Measurements from ENCODE around the gene IMPDH2. TPM values are rescaled to one million over a fixed set of nuclear protein-coding genes. Genes with fewer than 3 reads are reported as not detected.

The IMPDH2 gene
- total and polyA plus RNA-seq, 2 donors from 2014 or later, result 99.9 to 132 TPM

DNA sequence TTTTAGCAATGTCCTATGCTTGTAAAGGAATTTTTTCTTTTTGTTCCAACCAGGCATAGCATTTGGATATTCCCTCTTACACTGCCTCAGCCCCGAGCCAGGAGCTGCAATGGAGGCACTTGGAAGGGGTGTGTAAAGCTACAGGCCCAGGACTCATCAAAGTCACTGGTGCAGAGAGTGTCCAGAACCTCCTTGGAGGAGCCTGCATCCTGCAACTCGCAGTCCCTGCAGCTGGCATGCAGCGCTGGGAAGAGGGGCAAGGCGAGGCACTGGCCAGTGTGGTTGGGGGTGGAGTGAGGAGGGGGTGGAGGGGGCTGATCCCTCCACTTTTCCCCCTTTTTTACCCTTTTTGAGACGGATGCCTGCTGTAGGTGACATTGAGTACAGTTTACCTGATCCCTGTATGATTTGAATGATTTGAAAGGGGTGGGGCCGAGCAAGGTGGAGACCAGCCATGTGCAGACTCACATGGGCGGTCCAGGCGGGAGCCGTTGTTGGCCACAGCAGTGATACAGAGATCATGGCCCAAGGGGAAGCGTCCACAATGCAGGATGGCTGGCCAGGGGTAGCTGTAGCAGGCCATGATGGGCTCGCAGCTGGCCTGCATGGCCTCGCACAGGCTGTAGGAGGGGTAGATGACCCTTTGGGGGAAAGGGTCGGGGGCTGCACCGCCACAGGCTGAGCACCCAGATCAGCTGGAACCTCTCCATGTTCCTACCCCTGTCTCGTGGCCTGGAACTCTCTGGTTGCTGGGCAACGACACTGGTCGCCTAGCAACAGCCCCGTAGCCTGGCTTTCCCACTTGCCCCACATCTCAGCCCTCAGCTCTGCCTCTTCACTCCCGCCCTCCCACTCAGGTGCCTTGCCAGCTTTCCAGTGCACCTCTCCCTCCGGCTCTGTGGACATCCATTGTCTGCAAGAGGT is 31.2 kb downstream of the IMPDH2 start:
- H3K9me3 ChIP-seq (ENCODE audit: control insufficient read depth in 2 of 3, insufficient read depth in 1 of 3, low read length in 3 of 3), result no peaks in the 10 kb centered on the region
- no peak for FAIRE-seq
- TF ChIP-seq, protein P1, sequence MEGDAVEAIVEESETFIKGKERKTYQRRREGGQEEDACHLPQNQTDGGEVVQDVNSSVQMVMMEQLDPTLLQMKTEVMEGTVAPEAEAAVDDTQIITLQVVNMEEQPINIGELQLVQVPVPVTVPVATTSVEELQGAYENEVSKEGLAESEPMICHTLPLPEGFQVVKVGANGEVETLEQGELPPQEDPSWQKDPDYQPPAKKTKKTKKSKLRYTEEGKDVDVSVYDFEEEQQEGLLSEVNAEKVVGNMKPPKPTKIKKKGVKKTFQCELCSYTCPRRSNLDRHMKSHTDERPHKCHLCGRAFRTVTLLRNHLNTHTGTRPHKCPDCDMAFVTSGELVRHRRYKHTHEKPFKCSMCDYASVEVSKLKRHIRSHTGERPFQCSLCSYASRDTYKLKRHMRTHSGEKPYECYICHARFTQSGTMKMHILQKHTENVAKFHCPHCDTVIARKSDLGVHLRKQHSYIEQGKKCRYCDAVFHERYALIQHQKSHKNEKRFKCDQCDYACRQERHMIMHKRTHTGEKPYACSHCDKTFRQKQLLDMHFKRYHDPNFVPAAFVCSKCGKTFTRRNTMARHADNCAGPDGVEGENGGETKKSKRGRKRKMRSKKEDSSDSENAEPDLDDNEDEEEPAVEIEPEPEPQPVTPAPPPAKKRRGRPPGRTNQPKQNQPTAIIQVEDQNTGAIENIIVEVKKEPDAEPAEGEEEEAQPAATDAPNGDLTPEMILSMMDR (IDR thresholded peaks at IDR 0.05; ENCODE audit: borderline replicate concordance, extremely low read depth, insufficient read depth), result no peak
- H3K27ac ChIP-seq (ENCODE audit: low read depth in 2 of 2, low read length in 2 of 2), result no peak overlapping the region
- peaks cover 0 to 5% (median 0%) of the 10 kb centered on the region in 3 donors for H3K4me1 ChIP-seq (ENCODE audit: control insufficient read depth in 2 of 3, insufficient read depth in 2 of 3, low read depth in 1 of 3, low read length in 3 of 3)
- no peak overlapping the region for H3K4me3 ChIP-seq (ENCODE audit: low read length in 3 of 3)
- DNase-seq, result peak in 4 of 5 donors; percentile 43 to 78 (median 66)
- intact Hi-C loops (cut with DNase I), result no loop called here
- H3K36me3 ChIP-seq (ENCODE audit: control insufficient read depth in 2 of 3, insufficient read depth in 3 of 3, low read length in 3 of 3), result peaks cover 0 to 10% (median 2%) of the 10 kb centered on the region in 3 donors
- H3K27me3 ChIP-seq (ENCODE audit: control insufficient read depth, insufficient read depth, low read length), result no peaks in the 10 kb centered on the region
- H3K9ac ChIP-seq (ENCODE audit: low read length in 3 of 3), result no peak overlapping the region

DNA sequence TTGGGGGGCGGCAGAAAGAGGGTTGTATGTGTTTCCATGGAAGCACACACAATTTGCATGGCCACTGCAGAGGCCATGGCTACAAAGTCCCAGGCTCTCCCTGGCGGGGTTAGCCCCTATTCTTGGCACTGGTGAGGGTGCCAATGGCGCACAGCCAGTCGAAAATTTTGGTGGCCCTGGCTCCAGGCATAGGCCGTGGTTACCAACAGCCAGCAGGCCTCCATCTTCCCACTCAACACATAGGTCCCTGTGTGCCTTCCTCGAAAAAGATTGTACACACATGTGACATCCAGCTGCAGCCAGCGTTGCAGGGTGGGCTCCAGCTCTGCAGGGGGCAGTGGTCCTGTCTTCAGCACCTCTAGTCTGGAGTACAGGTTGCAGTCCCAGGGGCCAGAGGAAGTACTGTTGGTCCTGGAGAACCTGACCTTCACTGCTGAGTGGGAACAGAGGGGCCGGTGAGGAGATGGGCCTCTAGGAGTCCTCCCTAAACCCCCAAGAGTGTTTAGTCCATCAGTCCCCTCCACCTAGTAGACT is 32.0 kb downstream of the IMPDH2 start:
- Histone ChIP-seq H3K9ac (ENCODE audit: low read length in 3 of 3) (no peak overlapping the region), H3K36me3 (ENCODE audit: control insufficient read depth in 2 of 3, insufficient read depth in 3 of 3, low read length in 3 of 3) (peaks cover 0 to 9% (median 2%) of the 10 kb centered on the region in 3 donors), H3K27ac (ENCODE audit: low read depth in 2 of 2, low read length in 2 of 2) (no peak overlapping the region), H3K4me3 (ENCODE audit: low read length in 3 of 3) (no peak overlapping the region), H3K4me1 (ENCODE audit: control insufficient read depth in 2 of 3, insufficient read depth in 2 of 3, low read depth in 1 of 3, low read length in 3 of 3) (peaks cover 0 to 5% (median 0%) of the 10 kb centered on the region in 3 donors), H3K9me3 (ENCODE audit: control insufficient read depth in 2 of 3, insufficient read depth in 1 of 3, low read length in 3 of 3) (no peaks in the 10 kb centered on the region), H3K27me3 (ENCODE audit: control insufficient read depth, insufficient read depth, low read length) (no peaks in the 10 kb centered on the region)
- FAIRE-seq (no peak), DNase-seq (no peak)
- TF ChIP-seq, protein P1 (IDR thresholded peaks at IDR 0.05; ENCODE audit: borderline replicate concordance, extremely low read depth, insufficient read depth), result no peak
- intact Hi-C loops (cut with DNase I), result no loop called here

DNA sequence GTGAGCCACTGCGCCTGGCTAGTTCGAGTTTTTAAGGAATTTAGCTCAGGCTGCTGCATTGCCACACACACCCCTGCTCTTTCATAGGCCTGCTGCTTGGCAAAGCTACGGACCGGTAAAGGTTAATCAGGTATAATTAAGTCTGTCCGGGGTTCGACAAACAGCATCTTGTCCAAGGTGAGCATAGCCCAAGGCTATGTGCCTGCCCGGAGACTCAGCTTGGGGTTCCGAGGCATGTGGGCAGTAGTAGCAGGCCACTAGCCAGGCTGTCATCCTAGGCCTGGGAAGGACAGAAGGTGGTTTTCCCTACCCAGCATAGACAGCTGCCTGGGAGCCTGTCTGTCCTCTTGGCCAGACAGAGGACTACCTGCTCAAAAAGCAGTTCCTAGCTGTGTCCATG is 32.6 kb downstream of the IMPDH2 start:
- no peaks in the 10 kb centered on the region for H3K9me3 ChIP-seq (ENCODE audit: control insufficient read depth in 2 of 3, insufficient read depth in 1 of 3, low read length in 3 of 3)
- no peak overlapping the region for H3K27ac ChIP-seq (ENCODE audit: low read depth in 2 of 2, low read length in 2 of 2)
- DNase-seq, result no peak
- H3K4me1 ChIP-seq (ENCODE audit: control insufficient read depth in 2 of 3, insufficient read depth in 2 of 3, low read depth in 1 of 3, low read length in 3 of 3), result peaks cover 0 to 6% (median 0%) of the 10 kb centered on the region in 3 donors
- H3K9ac ChIP-seq (ENCODE audit: low read length in 3 of 3), result no peak overlapping the region
- no peak for FAIRE-seq
- peaks cover 0 to 6% (median 2%) of the 10 kb centered on the region in 3 donors for H3K36me3 ChIP-seq (ENCODE audit: control insufficient read depth in 2 of 3, insufficient read depth in 3 of 3, low read length in 3 of 3)
- no peak overlapping the region for H3K4me3 ChIP-seq (ENCODE audit: low read length in 3 of 3)
- intact Hi-C loops (cut with DNase I), result no loop called here
- H3K27me3 ChIP-seq (ENCODE audit: control insufficient read depth, insufficient read depth, low read length), result no peaks in the 10 kb centered on the region
- TF ChIP-seq, protein P1 (IDR thresholded peaks at IDR 0.05; ENCODE audit: borderline replicate concordance, extremely low read depth, insufficient read depth), result no peak
